ENCODE measurements around the gene WDR76.

Gene WDR76

GRCh38 chr15:43877371-43877770 lies 50.6 kb downstream of the WDR76 start:
- DNase-seq (ENCODE audit: low spot score), result no peak

GRCh38 chr15:43878446-43878845 lies 51.6 kb downstream of the WDR76 start:
- no peak for DNase-seq (ENCODE audit: low spot score)

GRCh38 chr15:43879386-43880355 lies 52.9 kb downstream of the WDR76 start:
- DNase-seq (ENCODE audit: low spot score), result no peak

GRCh38 chr15:43880406-43881194 lies 53.8 kb downstream of the WDR76 start:
- DNase-seq (ENCODE audit: low spot score), result no peak

GRCh38 chr15:43881245-43881644 lies 54.4 kb downstream of the WDR76 start:
- no peak for DNase-seq (ENCODE audit: low spot score)

- no peak for DNase-seq (ENCODE audit: low spot score)
Observed at GRCh38 chr15:43881944-43882343, 55.1 kb downstream of the WDR76 start.

- no peak for DNase-seq (ENCODE audit: low spot score)
Observed at GRCh38 chr15:43883571-43883970, 56.8 kb downstream of the WDR76 start.

GRCh38 chr15:43886558-43886957 lies 59.8 kb downstream of the WDR76 start:
- DNase-seq (ENCODE audit: low spot score), result no peak

- no peak for DNase-seq (ENCODE audit: low spot score)
Observed at GRCh38 chr15:43887901-43888300, 61.1 kb downstream of the WDR76 start.

- DNase-seq (ENCODE audit: low spot score), result no peak
Observed at GRCh38 chr15:43889042-43889441, 62.2 kb downstream of the WDR76 start.

GRCh38 chr15:43893956-43894355 lies 67.2 kb downstream of the WDR76 start:
- DNase-seq (ENCODE audit: low spot score), result no peak

GRCh38 chr15:43895586-43895985 lies 68.8 kb downstream of the WDR76 start:
- DNase-seq (ENCODE audit: low spot score), result no peak

GRCh38 chr15:43896543-43896942 lies 69.7 kb downstream of the WDR76 start:
- DNase-seq (ENCODE audit: low spot score), result no peak

GRCh38 chr15:43898891-43899290 lies 72.1 kb downstream of the WDR76 start:
- no peak for DNase-seq (ENCODE audit: low spot score)

GRCh38 chr15:43899928-43900327 lies 73.1 kb downstream of the WDR76 start:
- DNase-seq (ENCODE audit: low spot score), result no peak

GRCh38 chr15:43900996-43901395 lies 74.2 kb downstream of the WDR76 start:
- DNase-seq (ENCODE audit: low spot score), result no peak

GRCh38 chr15:43901495-43901894 lies 74.7 kb downstream of the WDR76 start:
- DNase-seq (ENCODE audit: low spot score), result peak; percentile 30

- DNase-seq (ENCODE audit: low spot score), result peak; percentile 83
Observed at GRCh38 chr15:43903864-43904290, 77.1 kb downstream of the WDR76 start.

- no peak for DNase-seq (ENCODE audit: low spot score)
Observed at GRCh38 chr15:43905755-43906154, 79.0 kb downstream of the WDR76 start.

GRCh38 chr15:43908516-43909050 lies 81.8 kb downstream of the WDR76 start:
- no peak for DNase-seq (ENCODE audit: low spot score)

GRCh38 chr15:43911235-43911781 lies 84.5 kb downstream of the WDR76 start:
- peak; percentile 84 for DNase-seq (ENCODE audit: low spot score)

GRCh38 chr15:43912208-43912607 lies 85.4 kb downstream of the WDR76 start:
- no peak for DNase-seq (ENCODE audit: low spot score)
